CD4-positive, alpha-beta T cell treated with Interleukin-21 for 1 hour (primary cell): ENCODE results near the gene SEPTIN1.
"Not testable (repeated sequence)": the region's sequence is repeated elsewhere in the genome, so short reads cannot be mapped to it uniquely, and the experiment has no call there.

Experiments
- DNase-seq: peaks from one replicate; pipeline ENCODE4 v3.0.0-alpha.2; 2020

The SEPTIN1 gene

GRCh38 chr16:30357085-30357714 lies 25.2 kb downstream of the SEPTIN1 start:
- no peak for DNase-seq

GRCh38 chr16:30356401-30357084 lies 25.8 kb downstream of the SEPTIN1 start:
- DNase-seq = no peak

GRCh38 chr16:30355954-30356308 lies 26.4 kb downstream of the SEPTIN1 start:
- DNase-seq = no peak

GRCh38 chr16:30355144-30355953 lies 27.0 kb downstream of the SEPTIN1 start, which contains the start of gene CD2BP2:
Gene CD2BP2, minus strand, starts transcription at chr16:30355308. Its CDS starts 627 bp downstream, at chr16:30354681.
- peak; percentile 91 for DNase-seq

GRCh38 chr16:30354423-30355143 lies 27.8 kb downstream of the SEPTIN1 start:
- DNase-seq = no peak

GRCh38 chr16:30353438-30354129 lies 28.8 kb downstream of the SEPTIN1 start:
- no peak for DNase-seq

- no peak for DNase-seq
Measured at GRCh38 chr16:30352488-30353401, 29.6 kb downstream of the SEPTIN1 start.

- DNase-seq = no peak
Measured at GRCh38 chr16:30351586-30352419, 30.6 kb downstream of the SEPTIN1 start.

- no peak for DNase-seq
Measured at GRCh38 chr16:30351001-30351441, 31.3 kb downstream of the SEPTIN1 start.

- DNase-seq = peak; percentile 47
Measured at GRCh38 chr16:30350134-30350871, 32.1 kb downstream of the SEPTIN1 start.

- no peak for DNase-seq
Measured at GRCh38 chr16:30349675-30350074, 32.7 kb downstream of the SEPTIN1 start.

GRCh38 chr16:30348929-30349328 lies 33.4 kb downstream of the SEPTIN1 start:
- no peak for DNase-seq

- DNase-seq = no peak
Measured at GRCh38 chr16:30348113-30348512, 34.2 kb downstream of the SEPTIN1 start.

- no peak for DNase-seq
Measured at GRCh38 chr16:30346286-30346685, 36.1 kb downstream of the SEPTIN1 start.

GRCh38 chr16:30343491-30343820 lies 38.9 kb downstream of the SEPTIN1 start:
- DNase-seq = not testable (repeated sequence)

GRCh38 chr16:30342751-30343490 lies 39.4 kb downstream of the SEPTIN1 start:
- DNase-seq = no peak

GRCh38 chr16:30341971-30342370 lies 40.4 kb downstream of the SEPTIN1 start:
- DNase-seq = not testable (repeated sequence)

- DNase-seq = no peak
Measured at GRCh38 chr16:30340621-30341020, 41.7 kb downstream of the SEPTIN1 start.

- not testable (repeated sequence) for DNase-seq
Measured at GRCh38 chr16:30338715-30339114, 43.6 kb downstream of the SEPTIN1 start.
